NB4 (cell line): Measurements from ENCODE around the gene TOP1.

ENCODE experiments used
- MAX ChIP-seq: IDR thresholded peaks from 2 replicates; pipeline ENCODE4 v1.6.1; 2011; ENCODE audit warnings: low read depth, low read length
- POLR2A ChIP-seq: IDR thresholded peaks from 2 replicates; pipeline ENCODE4 v1.6.1; 2011; ENCODE audit warnings: mild to moderate bottlenecking; ENCODE audit not compliant: insufficient read length; ENCODE audit errors: extremely low read depth
- TF ChIP-seq, protein P1 (sequence below): IDR thresholded peaks from one replicate; pipeline ENCODE4 v1.5.1; 2012; ENCODE audit warnings: low read depth, low read length

DNA sequence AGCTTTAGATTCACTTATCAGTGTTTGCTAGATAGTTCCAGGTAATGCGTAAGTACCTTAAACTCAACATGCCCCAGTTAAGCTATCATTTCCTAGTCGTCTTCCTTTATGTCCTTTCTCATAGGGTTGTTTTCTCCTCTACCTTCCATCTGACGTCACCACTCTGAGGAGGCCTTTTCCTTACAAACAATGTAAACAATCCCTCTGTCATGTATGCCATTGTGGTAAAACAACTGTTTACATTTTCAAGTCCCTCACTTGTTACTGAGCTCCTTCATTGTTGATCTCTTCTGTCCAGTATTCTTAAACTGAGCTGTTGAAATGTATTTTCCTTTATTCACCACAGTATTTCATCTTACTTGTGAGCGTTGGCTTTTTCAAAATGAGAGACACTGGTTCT, 63.3 kb downstream of the TOP1 start:
- TF ChIP-seq POLR2A (no peak), MAX (no peak)
- TF ChIP-seq, protein P1, sequence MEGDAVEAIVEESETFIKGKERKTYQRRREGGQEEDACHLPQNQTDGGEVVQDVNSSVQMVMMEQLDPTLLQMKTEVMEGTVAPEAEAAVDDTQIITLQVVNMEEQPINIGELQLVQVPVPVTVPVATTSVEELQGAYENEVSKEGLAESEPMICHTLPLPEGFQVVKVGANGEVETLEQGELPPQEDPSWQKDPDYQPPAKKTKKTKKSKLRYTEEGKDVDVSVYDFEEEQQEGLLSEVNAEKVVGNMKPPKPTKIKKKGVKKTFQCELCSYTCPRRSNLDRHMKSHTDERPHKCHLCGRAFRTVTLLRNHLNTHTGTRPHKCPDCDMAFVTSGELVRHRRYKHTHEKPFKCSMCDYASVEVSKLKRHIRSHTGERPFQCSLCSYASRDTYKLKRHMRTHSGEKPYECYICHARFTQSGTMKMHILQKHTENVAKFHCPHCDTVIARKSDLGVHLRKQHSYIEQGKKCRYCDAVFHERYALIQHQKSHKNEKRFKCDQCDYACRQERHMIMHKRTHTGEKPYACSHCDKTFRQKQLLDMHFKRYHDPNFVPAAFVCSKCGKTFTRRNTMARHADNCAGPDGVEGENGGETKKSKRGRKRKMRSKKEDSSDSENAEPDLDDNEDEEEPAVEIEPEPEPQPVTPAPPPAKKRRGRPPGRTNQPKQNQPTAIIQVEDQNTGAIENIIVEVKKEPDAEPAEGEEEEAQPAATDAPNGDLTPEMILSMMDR, result no peak
